Measurements from ENCODE around the gene ADCYAP1R1. TPM values are rescaled to one million over a fixed set of nuclear protein-coding genes. Genes with fewer than 3 reads are reported as not detected.

The ADCYAP1R1 gene
- total RNA-seq, 4 donors from 2014 or later, result 1.9 to 7.4 (median 3.4) TPM

DNA sequence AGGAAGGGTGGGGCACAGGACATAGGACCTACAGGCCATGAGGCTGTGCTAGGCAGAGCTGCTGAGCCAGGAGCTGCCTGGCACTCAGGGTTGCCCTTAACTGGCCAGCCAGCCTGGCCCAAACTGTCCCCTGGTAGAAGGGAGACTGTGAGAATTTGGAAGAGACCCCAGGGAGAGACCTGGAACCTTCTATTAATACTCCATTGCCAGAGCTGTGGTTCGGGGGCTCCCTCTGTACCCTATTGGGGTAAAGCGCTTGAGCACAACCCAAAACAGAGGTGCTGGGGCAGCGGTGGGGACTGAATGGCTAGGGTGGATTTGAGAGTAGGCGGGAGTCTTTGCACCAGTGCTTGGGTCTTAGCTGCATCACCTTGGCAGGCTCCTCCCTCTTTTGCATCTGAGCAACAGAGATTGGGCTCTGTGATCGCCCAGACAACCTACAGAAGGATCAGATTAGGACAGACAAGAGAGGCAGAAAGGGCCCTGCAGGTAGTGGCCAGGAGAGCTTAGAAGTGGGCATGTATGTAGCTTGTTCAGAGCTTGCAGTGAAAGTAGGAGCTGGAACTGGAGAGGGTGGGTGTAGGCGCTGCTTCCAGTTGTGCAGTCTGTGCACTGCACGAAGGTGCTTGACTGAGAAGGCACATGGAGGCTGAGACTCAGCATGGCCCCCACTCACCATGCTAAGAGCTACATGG, 53.3 kb downstream of the ADCYAP1R1 start:
- intact Hi-C loops (cut with DNase I; ENCODE audit: low total_unique reads), result no loop called here
- in situ Hi-C loops (cut with MboI; ENCODE audit: low pct_ligation_motif_present in 1 of 4, low pct_unique_long_range_greater_than_20kb in 1 of 4, low sequenced_read_pairs in 3 of 4), result loop anchor here in 1 of 4 donors (25.0 kb wide), 1 partner anchor 293 kb away; no protein-coding TSS in a partner anchor
- WGBS, 2 donors (ENCODE audit: low coverage in 1 of 2), result 80 to 87% methylated on average over 2 to 6 of the region's 7 CpGs
- Histone ChIP-seq H3K9me3 (no peaks in the 10 kb centered on the region), H3K27me3 (no peaks in the 10 kb centered on the region), H3K4me3 (no peak overlapping the region), H3K27ac (no peak overlapping the region), H3K4me1 (no peaks in the 10 kb centered on the region), H3K36me3 (no peaks in the 10 kb centered on the region)
- DNase-seq, result no peak
- no peak for TF ChIP-seq POLR2AphosphoS5 (IDR thresholded peaks at IDR 0.05)
- TF ChIP-seq EP300 (IDR thresholded peaks at IDR 0.05; ENCODE audit: low read depth), result no peak
- TF ChIP-seq, protein P1, sequence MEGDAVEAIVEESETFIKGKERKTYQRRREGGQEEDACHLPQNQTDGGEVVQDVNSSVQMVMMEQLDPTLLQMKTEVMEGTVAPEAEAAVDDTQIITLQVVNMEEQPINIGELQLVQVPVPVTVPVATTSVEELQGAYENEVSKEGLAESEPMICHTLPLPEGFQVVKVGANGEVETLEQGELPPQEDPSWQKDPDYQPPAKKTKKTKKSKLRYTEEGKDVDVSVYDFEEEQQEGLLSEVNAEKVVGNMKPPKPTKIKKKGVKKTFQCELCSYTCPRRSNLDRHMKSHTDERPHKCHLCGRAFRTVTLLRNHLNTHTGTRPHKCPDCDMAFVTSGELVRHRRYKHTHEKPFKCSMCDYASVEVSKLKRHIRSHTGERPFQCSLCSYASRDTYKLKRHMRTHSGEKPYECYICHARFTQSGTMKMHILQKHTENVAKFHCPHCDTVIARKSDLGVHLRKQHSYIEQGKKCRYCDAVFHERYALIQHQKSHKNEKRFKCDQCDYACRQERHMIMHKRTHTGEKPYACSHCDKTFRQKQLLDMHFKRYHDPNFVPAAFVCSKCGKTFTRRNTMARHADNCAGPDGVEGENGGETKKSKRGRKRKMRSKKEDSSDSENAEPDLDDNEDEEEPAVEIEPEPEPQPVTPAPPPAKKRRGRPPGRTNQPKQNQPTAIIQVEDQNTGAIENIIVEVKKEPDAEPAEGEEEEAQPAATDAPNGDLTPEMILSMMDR (IDR thresholded peaks at IDR 0.05), result no peak

DNA sequence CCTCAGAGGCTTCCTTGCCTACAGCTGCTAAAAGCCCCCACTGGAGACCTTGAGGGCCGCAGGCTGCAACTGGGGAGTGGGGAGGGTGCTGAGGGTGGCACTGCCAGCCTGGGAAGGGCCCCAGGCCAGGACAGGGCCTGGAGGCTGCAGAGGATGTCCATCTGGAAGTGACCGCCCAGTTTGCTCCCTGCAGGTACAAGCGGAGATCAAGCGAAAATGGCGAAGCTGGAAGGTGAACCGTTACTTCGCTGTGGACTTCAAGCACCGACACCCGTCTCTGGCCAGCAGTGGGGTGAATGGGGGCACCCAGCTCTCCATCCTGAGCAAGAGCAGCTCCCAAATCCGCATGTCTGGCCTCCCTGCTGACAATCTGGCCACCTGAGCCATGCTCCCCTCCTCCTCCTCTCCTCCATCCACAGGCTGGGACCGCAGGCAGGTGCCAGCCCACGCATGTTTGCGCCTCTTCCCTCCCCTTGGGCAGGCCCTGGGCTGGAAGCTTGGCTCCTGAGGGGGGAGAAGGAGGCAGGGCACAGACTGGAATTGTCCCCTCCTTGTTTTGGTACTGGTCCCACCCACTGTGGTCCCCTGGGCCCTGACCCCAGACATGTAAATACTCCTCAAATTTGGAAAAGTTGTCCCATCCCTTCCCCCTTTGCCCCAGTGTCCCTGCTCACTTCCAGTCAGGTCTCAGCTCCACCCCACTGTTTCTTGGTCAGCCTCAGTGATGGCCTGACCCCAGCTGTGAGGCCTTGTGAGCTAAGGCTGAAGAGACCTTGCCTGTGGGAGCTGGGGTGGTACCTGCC, 54.4 kb downstream of the ADCYAP1R1 start:
- H3K4me1 ChIP-seq, result no peaks in the 10 kb centered on the region
- no peak overlapping the region for H3K27ac ChIP-seq
- 90% methylated on average over 13 of the region's 13 CpGs; no CpG with 5 or more reads in 1 of the 2 donors for WGBS, 2 donors (ENCODE audit: low coverage in 1 of 2)
- DNase-seq, result no peak
- no peaks in the 10 kb centered on the region for H3K36me3 ChIP-seq
- no peaks in the 10 kb centered on the region for H3K27me3 ChIP-seq
- TF ChIP-seq POLR2A (IDR thresholded peaks at IDR 0.05) (no peak), EP300 (IDR thresholded peaks at IDR 0.05; ENCODE audit: low read depth) (no peak), POLR2AphosphoS5 (IDR thresholded peaks at IDR 0.05) (no peak)
- TF ChIP-seq, protein P1 (IDR thresholded peaks at IDR 0.05), result no peak
- no peak overlapping the region for H3K4me3 ChIP-seq
- in situ Hi-C loops (cut with MboI; ENCODE audit: low pct_ligation_motif_present in 1 of 4, low pct_unique_long_range_greater_than_20kb in 1 of 4, low sequenced_read_pairs in 3 of 4), result loop anchor here in 1 of 4 donors (25.0 kb wide), 1 partner anchor 294 kb away; no protein-coding TSS in a partner anchor
- intact Hi-C loops (cut with DNase I; ENCODE audit: low total_unique reads), result no loop called here
- no peaks in the 10 kb centered on the region for H3K9me3 ChIP-seq

DNA sequence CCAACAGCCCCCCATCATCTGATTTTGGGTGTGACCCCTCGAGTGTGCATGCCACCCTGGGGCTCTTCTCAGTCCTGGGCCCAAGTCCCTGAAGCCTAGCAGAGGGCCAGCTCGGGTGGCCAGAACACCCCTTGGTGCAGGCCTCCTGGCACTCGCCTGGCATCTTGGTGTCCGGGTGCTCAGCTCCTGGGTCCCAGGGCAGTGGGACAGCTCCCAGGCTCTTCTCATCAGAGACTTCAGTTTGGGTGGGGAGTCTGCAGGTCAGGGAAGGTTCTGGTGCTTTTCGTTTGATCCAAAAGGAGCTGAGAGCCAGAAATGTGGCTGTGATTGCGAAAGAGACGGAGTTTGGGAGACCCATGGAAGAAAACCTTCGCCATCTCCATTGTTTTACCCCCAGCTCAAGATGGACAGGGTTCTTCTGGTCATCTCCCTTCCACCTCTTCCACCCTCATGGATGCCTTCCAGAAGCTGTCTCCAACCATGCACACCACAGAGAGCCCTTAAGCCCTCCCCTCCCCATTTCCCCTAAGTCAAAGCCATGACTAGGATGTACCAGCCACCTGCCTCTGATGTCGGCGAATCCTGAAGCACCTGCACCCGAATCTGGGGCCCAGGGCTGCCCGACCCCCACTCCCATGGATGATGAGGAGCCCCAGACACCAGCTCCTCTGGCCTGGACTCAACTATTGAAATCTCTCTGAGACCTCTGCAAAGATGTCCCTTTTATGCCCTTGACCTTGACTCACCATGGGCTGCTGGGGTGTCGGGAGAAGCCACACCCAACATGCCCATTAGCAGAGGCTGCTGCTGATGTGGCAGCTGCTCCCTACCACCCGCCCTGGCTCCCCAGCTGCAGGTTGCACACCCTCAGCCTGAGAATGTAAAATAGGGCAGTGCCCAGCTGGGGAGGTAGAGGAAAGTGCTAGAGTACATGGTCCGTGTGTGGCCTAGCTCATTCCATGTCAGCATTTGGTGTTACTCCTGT, 55.3 kb downstream of the ADCYAP1R1 start:
- TF ChIP-seq POLR2AphosphoS5 (IDR thresholded peaks at IDR 0.05) (no peak), POLR2A (IDR thresholded peaks at IDR 0.05) (no peak), EP300 (IDR thresholded peaks at IDR 0.05; ENCODE audit: low read depth) (no peak)
- TF ChIP-seq, protein P1 (IDR thresholded peaks at IDR 0.05), result no peak
- H3K4me3 ChIP-seq, result no peak overlapping the region
- WGBS, 2 donors (ENCODE audit: low coverage in 1 of 2), result 81 to 92% methylated on average over 4 to 15 of the region's 15 CpGs
- no peaks in the 10 kb centered on the region for H3K27me3 ChIP-seq
- no peak overlapping the region for H3K27ac ChIP-seq
- H3K4me1 ChIP-seq, result no peaks in the 10 kb centered on the region
- no peaks in the 10 kb centered on the region for H3K36me3 ChIP-seq
- intact Hi-C loops (cut with DNase I; ENCODE audit: low total_unique reads), result no loop called here
- no peak for DNase-seq
- no peaks in the 10 kb centered on the region for H3K9me3 ChIP-seq
- in situ Hi-C loops (cut with MboI; ENCODE audit: low pct_ligation_motif_present in 1 of 4, low pct_unique_long_range_greater_than_20kb in 1 of 4, low sequenced_read_pairs in 3 of 4), result loop anchor here in 1 of 4 donors (25.0 kb wide), 1 partner anchor 295 kb away; no protein-coding TSS in a partner anchor
